Activated CD4-positive, alpha-beta T cell treated with anti-CD3 and anti-CD28 coated beads for 4 hours (primary cell): ENCODE results near the gene AGPAT4.
"Not testable (repeated sequence)": the region's sequence is repeated elsewhere in the genome, so short reads cannot be mapped to it uniquely, and the experiment has no call there.

Experiments used
- DNase-seq, 2 donors: peaks; one replicate each; pipeline ENCODE4 v3.0.0-alpha.2; 2020

Gene AGPAT4

DNA sequence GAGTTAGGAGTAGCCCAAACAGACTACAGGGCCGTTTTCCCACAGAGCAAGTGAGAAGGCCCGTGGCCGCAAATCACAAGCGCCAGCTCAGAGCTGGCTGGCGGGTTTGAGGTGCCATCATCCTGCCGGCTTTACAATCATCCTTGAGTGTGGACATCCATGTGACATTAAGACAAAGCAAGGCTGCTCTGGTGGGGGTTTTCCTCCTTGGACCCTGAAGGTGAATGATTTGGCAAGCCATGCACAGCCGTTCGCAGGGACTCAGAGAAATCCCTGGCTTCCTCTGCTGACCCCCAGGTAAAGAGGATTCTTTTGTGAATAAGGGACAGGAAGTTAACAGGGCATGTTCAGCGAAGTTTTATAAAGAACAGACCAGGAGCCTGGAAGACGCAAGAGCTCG is 137.2 kb downstream of the AGPAT4 start:
- DNase-seq: no peak

DNA sequence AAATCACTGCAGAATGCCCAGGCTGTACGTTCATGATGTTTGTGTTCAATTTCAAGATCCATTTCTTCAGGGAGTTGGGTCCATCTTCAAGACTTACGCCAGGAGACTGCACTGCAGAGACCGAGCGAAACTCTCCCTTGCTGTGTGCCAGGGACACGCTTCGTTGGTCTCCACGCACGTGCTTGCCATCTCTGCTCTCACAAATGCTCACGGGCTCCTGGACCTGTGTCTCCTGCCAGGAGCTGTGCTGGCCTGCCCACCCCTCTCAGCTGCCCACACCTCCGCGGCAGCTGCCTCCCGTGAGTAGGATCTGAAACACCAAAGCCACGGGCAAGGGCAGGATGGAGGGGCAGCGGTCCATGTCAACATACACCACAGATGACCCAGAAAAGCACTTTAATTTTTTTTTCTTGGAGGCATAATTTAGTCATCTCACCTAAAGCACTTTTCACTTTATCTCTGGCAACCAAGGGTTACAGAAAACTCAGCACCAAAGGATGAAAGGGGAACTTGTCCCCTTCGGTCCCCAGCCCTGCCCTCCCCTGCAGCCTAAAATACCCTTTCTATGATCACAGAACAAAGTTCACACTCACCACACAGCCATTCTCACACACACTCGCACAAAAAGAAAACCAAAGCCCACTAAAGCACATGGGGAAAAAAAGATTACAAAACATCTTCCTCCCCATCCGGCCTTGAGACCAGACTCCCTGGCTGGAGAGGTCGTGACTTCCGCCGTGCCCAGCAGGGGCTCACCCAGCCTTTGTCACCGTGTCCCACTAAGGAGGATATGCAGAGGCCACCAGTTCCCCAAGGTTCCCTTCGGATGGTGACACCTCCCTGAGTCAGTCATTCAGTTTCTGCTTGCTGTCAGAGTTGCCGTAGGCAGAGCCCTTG is 137.9 kb downstream of the AGPAT4 start:
- DNase-seq: no peak

DNA sequence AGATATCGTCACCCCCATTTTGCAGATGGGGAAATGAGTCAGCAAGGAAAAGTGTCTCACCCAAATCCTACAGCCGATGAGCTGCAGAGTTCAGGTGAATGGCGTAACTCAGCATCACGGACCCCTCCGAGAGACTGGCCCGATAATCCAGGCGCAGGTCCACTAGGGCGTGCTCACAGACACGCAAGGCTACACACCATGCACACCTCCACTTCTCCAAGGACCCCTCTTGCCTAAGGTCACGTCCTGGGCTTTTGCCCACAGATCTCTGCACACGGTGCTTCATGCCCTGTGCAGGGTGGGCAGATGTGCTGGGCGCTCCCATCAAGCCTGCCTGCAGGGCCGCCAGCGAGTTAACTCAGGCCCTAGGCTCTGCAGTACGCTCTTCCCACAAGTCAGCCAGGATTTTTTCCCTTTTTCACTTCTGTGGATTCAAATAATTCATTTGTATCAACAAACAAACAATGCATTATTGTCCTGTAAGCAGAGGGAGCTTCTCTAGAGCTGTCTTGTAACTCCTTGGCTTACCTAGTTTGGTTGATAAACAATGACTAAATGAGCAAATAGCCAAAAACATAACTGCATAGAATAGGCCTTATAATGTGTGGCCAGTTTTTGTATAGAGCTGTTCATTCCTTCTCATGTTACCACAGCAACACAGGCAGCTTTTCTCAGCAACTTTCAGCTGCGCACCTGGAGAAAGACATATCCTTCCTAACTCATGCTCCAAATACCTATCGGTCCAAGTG is 139.1 kb downstream of the AGPAT4 start:
- no peak for DNase-seq

DNA sequence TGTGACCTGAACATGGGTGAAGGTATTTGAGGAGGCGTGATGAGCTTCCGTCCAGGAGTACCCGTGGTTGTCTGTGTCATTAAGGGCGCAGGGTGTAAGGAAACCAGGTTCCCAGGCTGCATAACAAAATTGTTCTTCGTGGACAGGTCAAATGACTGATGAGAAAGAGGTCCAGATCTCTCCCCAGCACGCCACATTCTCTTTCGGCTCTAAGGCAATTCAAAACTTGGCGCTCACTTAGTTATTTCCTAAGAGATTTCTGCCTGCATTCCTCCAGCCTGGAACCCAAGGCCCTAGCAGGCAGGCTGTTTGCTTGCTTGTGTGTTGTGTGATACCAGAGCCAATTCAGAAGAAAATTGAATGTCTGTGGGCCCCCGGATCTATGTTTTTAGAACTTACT is 139.9 kb downstream of the AGPAT4 start:
- no peak for DNase-seq

DNA sequence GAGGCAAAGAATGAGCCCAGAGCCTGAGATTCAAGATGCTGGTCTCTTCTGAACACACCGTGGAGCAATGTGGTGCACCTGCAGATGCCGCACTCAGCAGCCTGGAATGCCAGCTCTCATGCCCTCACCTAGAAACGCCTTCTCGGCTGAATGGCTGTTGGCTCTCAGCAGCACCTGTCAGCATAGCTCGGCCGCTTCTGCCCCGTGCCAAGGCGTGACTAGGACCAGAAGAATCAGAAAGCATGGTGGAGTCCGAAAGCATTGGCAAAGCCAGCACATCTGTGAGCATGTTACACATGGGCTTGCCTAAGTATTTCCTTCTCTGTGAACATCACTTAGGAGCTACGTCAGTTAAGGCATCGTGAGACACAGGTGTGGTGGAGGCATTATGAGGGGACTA is 141.5 kb downstream of the AGPAT4 start:
- no peak for DNase-seq

DNA sequence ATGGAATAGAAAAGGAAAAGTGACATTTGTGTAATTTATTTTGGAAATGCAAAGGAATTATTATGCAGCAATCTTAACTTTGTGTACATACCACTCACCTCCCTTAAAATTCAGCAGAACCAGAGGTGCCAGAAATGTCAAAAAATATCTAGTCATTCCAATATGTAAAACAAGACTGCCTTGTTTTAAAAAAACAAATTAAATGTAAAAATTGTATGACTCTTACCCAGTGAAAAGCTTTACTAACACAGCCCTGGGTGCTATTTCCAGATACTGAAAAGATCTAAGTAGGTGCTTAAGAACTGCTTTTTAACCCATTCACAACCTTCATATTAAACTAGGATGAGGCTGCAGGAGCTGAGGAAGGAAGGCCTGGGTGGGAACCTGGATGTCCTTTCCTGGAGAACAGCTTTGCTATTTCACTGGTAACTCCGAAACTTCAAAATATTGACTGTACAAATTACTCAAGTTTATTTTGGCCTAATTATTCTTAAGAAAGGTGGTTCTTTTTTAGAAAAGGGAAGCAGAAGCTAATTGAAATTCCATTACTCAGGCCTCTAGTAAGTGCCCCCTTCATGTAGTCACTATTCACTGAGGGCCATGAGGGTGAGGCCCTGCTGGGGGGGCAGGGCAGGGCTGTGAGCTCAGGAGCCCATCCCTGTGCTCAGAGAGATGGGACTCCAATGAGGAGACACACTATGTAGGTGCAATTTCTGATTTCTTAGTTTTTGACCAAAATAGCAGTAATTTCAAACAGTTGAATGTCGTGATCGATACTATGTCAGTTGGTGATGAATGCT is 142.7 kb downstream of the AGPAT4 start:
- no peak for DNase-seq

DNA sequence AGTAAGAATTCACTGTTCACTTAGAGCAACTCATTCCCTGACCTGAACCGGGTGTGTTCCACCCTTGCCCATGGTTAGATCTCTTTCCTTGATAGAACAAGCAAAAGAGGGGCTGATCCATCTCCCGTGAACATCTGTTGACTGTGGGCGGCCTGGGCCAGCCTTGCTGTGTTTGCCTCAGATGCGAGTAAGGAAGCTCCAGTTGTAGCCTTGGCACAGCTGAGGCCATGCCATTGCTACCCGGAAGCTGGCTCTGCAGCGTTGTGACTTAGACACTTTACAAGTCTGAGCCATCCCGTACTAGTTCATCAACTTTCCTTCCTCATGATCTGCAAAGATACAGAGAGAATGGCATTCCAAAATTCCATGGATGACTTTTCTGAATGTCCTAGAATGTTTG is 143.3 kb downstream of the AGPAT4 start:
- DNase-seq: no peak

DNA sequence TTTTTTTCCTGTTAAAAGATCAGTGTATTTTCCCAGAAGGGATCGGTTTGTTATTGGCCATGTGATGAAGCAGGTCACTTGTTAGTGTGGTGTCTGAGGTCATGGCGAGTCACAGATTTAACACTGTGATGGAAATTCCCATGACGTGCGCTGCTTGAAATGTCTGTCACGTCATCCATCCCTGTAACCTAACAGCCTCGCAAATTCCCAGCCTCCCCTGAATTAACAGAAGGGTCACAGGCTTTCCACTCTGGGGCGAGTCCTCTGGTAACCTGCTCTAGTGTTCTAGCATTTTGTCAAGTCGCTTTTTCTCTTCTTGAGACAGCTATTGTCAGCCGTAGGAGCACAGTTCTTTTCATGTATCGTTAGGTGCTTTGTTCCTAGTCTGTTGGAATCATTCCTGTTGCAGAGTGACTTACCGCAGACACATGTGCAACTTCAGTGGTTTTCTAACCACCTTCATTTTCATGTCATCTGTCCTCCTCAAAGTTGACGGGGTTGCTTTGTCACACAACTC is 145.1 kb downstream of the AGPAT4 start:
- DNase-seq: peak; percentile 20 to 44

DNA sequence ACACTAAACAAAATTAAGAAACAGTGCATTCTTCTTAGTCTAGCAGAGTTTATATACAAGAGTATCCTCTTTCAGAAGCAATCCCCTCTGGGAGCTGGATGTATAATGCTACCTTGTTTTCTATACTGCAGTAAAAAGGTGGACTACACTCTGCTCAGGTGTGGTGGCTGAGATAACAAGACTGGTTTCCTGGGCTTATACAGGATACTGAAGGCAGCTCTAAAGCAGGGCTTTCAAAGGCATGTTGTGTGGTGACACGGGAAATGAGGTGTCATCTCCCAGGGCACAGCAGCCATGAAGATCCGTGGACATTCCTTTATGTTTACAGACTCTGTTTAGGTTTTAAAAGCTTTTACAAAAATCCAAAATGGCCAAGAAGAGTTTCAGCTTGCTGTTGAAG is 145.6 kb downstream of the AGPAT4 start:
- DNase-seq: no peak

DNA sequence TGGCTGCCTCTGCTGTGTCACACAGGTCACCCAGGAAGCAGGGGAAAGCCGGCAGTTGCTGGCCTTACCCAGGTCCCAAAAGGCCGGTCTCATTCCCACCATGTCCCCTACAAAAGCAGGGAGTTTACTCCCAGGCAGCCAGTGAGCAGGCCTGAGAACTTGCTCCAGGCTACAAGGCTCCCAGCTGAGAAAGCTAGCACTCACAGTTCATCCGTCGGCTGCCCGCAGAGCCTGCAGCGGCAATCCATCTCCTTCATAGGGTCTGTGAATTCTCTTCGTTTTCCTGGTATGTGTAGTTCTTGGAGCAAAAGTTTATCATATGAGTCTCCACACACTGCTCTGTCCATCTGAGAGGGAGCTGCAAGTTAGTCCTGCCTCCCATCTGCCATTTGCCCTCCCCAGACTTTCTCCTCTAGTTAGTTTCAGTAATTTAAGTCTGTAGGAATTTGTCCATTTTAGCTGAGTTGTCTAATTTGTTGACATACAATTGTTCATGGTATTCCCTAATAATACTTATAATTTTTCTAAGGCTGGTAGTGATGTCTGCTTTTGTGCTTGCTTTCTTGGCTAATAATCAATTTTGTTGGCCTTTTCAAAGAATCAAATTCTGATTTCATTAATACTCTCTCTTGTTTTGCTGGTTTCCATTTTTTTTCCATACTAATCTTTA is 146.7 kb downstream of the AGPAT4 start:
- DNase-seq: no peak

DNA sequence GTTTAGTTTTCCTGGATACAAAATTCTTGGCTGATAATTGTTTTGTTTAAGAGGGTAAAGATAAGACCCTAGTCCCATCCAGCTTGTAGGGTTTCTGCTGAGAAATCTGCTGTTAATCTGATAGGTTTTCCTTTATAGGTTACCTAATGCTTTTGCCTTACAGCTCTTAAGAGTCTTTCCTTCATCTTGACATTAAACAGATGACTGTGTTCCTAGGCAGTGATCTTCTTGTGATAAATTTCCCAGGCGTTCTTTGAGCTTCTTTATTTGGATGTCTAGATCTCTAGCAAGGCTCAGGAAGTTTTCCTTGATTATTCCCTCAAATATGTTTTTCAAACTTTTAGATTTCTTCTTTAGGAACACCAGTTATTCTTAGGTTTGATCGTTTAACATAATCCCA is 148.3 kb downstream of the AGPAT4 start:
- DNase-seq: no peak

DNA sequence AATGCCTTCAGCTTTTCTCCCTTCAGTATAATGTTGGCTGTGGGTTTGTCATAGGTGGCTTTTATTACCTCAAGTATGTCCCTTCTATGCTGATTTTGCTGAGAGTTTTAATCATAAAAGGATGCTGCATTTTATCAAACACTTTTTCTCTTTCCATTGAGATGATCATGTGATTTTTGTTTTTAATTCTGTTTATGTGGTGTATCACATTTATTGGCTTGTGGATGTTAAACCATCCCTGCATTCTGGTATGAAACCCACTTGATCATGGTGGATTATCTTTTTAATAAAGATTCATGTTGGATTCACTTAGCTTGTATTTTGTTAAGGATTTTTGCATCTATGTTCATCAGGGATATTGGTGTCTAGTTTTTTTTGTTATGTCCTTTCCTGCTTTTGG is 150.5 kb downstream of the AGPAT4 start:
- DNase-seq: not testable (repeated sequence)

DNA sequence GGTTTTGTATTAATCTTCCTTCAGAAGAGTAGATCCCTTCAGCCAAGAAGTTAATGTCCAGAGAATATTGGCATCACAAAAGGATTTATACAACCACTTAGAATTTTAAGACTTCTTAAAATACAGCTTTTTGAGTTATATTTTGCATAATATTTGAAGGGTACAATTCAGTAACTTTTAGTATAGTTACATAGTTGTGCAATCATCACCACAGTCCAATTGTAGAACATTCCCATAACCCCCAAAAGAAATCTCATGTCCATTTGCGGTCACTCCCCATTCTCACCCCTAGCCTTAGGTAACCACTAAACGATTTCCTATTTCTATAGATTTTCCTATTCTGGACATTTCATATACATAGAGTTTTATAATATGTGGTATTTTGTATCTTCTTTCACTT is 155.9 kb downstream of the AGPAT4 start:
- no peak for DNase-seq

DNA sequence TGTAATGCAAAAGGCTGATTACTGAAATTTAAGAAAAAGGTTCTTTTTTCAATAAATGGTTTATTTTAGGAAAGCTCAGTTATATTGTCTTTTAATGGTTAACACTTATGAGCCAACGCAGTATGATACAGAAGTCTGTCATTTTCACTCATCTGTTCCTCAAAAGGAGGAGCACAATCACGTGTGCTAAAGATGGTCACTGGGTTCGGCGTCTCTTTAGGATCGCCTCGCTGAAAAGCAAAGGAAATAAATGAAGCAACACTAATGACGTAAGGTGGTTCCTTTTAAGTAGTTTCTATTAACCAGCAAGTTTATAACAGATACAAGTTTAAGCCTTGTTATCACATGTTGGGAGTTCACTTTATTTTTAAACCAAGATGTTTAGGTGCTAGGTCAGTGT is 156.6 kb downstream of the AGPAT4 start:
- DNase-seq: no peak

DNA sequence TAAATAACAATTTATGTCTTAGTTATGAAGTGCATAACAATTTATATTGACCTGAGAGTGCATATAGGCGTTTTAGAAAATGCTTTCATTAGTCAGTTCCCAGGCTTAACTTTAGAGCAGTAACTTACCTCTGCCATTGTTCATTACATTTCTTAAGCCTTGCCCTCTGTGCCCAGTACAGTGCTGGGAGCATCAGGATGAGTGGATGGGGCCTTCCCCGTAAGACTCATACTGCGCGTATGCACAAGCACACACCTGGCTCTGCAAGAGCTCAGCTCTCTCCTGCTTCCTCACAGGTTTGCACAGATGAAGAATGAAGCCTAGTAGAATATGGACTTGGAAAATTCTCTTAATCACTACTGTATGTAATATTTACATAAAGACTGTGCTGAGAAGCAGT is 157.3 kb downstream of the AGPAT4 start:
- no peak for DNase-seq

DNA sequence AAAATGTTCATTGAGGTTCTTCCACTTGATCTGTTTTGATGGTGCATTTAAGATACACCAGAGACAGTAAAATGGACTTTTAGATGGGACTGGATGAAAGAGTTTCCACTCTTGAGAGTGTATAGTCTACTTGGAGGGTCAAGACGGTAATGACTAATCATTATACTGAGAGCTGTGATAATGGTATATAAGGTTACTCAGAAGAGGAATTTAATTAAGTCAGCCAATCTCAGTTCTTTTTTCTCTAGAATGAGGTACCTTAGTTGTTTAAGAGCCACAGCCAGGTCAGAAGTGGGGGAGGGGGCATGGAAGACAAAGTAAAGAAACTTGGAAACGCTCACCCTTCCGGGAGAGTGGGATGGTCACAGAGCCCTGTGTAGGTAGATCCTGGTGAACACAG is 158.4 kb downstream of the AGPAT4 start:
- DNase-seq: no peak

DNA sequence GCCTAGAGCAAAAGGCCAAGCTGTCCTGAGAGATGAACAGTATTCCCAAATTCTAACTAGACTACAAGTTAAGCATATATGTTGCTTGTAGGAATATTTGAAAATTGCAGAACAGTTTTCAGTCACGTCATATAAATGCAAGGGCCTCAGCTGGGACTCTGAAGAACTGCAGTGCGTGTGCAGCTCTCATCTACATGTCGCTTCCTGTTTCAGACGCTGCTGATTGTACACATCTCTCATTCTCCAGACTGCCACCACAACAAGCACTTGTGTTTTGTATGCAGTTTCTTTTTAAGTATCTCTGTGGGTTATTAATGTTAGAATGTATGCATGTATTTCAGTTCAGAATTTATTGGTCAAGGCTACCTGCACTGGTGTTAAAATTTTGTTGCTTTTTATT is 162.6 kb downstream of the AGPAT4 start:
- no peak for DNase-seq

DNA sequence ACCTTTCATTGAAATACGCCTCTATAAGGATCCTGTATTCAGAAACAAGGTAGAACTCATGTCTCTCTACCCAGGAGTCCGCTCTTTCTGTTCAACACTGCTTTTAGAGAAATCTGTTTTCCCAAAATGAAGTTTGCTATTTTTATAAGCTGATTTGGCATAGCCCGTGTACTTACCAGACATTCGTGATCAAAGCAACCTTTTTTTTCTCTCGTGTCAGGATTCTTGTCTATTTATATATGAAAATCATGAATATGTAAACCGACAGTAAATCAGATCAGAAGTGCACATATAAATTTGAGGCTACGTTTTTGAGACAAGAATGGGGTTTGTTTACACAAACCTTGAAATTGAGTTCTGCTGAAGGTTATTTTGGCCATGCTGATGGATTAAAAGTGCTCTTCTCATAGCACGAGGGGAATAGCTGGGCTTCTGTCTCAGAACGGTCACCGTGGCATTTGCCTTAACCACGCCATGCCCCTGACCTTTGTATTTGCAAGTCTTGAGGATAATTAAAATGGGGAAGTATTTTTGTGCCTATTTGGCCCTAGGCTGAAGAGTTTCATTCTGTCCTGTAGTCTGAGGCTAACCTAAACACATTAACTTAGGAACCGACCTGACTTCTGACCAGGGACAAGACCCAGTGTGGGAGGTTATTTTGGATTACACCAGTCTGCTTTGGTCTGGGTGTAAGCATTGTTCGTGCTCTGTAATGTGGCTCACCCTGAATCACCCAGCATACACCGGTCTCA is 163.7 kb downstream of the AGPAT4 start:
- no peak for DNase-seq

DNA sequence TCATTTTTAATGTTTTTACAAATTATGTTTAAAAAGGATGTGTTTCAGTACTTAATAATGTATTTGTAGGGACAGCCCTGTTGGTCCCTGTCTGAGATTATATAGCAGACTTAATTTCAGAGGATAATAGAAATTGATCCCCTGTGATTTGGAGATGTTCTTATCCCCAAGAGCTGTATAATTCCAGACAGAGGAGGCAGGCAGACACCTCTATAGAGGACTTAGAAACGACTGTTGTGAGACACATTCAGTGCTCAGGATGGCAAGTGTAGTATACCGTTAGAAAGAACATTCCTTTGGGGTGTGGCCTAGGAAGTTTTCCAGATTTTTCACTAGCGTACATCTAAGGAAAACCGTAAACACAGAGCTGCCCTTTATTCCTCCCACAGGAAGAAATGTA is 164.5 kb downstream of the AGPAT4 start:
- DNase-seq: no peak

DNA sequence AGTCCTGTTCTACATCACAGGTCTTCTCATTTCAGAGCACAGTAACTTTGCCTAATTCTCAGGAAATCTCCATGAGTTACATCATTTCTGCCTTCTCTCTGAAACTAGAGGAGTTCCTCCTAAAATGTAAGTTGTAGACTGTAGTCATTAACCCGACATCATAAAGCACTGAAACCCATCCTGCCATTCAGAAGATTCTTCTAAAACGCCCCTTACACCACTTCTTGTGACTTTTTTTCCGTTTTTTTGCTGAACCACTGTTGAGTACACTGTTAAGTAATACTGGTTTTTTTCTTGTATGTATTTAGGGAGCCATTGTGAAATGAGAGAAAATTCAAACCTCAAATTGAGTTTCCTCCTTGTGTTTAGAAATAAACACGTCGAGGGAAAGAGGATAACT is 164.9 kb downstream of the AGPAT4 start:
- no peak for DNase-seq

DNA sequence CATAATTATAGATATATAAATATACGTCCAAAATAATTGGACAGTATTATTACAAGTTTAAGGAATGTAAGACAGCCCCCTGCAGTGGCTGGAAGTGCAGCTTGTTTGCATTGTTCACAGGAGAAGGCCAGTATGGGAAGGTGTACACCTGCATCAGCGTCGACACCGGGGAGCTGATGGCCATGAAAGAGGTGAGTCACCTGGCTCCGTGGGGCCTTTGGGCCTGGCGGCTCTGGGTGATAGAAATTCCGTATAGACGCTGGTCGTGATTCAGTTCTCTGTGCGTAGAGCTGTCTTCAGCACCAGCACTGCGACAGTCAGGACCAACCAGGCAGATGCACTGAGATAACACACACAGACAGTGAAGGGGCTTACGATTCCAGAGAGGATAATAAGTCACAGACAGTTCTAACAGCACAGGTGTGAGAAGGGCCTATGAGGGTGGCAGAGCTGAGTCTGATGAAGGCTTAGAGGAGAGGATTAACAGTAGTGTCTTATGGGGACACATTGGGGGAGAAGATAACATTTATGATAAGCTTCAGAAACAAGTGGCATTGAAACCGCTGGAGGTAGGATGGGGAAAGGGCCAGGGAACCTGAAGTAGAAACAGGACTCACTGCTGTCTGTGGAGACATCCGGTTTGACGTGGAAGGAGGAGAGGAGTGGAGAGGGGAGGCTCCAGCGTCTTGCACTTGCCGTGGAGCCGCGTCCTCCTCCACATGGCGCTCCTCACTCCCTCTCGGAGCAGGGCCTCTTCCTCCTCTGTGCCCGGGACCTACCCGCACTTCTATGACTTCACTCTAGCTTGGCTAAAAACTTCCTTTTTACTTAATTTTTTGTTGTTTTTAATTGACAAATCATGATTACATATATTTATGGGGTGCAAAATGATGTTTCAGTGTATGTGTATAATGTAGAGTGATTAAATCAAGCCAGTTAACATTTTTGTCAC is 165.8 kb downstream of the AGPAT4 start:
- no peak for DNase-seq
